Skin of body (tissue), 2 donors: ENCODE measurements around the gene PRADC1. TPM values are rescaled to one million over a fixed set of nuclear protein-coding genes. Genes with fewer than 3 reads are reported as not detected.
A peak's percentile ranks its signal among the peaks of the same experiment; 100 is the strongest.
"Not testable (repeated sequence)": the region's sequence is repeated elsewhere in the genome, so short reads cannot be mapped to it uniquely, and the experiment has no call there.

Source experiments
- DNase-seq: peaks from one replicate; lab custom pipeline; 2025; lab: John Stamatoyannopoulos, UW
- total RNA-seq: library from RNA; depleted of rRNA; stranded (reverse); fragments of >200 nt; gene quantifications from one replicate; pipeline ENCODE4 v1.2.3, GENCODE V29; 2014

The PRADC1 gene
- total RNA-seq: 9.0 TPM

- DNase-seq: peak; percentile 99
These were observed at the start of gene PRADC1 for GRCh38 chr2:73233154-73233931. PRADC1 (minus strand) TSS chr2:73233239; CDS start chr2:73233160, 79 bp downstream.

DNA sequence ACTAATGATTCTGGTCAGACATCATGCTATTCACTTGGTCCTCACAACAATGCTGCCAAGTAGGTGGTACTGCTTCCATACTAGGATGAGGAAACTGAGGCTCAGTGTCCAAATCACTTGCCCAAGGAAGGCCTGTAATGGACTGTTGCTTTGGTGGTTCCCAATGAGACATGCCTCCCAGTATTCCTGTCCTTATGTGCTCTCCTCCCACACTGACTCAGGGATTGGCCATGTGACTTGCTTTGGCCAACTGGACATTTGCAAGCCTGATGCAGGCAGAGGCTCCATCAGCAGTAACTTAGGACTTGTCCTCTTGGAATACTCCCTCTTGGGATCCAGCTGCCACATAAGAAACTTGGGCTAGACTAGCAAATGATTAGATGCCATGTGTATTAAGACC, 48.2 kb upstream of the PRADC1 start:
- no peak for DNase-seq

DNA sequence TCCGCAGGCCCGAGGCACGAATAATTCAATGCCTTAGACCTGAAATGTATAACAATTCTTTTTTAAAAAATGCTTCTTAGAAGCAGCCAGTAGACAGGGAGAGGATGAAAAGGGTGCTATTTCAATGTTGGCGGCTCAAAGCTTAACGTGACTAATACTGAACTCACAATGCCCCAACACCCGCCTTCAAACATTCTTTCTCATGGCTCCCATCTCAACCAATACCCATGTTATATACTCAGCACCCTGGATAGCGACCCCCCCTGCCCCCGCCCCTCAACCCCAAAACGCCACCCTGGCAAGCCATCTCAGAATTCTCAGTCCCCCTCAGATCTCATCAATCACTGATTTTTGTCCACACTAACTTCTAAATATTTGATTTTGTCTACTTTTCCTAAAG, 46.8 kb upstream of the PRADC1 start:
- no peak for DNase-seq

DNA sequence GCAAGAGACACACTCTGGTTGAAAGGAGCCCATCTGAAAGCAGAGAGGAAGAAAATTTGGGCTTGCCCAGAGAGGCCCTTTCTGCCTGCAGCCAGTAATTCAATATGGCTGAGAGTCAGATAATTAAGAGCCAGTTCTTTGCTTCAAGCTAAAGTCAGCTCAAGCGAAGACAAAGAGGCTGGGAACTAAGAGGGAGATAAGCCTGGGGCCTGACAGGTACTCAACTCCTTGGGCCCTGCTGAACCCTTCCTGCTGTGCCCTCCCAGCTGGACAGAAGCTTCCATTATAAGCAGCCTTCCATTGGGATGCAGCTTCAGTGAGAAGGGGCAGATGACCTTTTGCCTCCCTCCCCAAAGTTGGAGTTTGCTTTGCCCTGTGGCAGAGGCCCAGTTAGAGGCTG, 39.2 kb upstream of the PRADC1 start:
- DNase-seq: no peak

GRCh38 chr2:73269686-73270465, 36.8 kb upstream of the PRADC1 start:
- DNase-seq: no peak

- DNase-seq: no peak
These were observed 36.0 kb upstream of the PRADC1 start for GRCh38 chr2:73268830-73269685.

- DNase-seq: no peak
These were observed 35.4 kb upstream of the PRADC1 start for GRCh38 chr2:73268366-73268829.

DNA sequence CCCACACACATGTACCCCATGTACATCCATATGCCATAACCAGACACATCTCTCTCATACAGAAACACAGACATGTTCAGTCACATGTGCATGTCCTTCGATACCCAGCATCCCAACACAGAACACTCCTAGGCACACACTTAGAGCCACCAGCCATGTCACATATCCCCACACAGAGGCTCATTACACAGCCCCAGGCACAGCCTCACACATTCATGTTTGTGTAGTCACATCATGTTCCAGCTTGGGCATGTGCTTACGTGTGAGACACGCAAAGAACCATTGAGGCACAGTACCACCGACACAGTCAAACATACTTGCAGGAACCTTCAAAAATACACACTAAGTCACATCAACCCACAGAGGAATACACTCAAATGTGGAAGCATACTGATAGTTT, 34.0 kb upstream of the PRADC1 start:
- no peak for DNase-seq

DNA sequence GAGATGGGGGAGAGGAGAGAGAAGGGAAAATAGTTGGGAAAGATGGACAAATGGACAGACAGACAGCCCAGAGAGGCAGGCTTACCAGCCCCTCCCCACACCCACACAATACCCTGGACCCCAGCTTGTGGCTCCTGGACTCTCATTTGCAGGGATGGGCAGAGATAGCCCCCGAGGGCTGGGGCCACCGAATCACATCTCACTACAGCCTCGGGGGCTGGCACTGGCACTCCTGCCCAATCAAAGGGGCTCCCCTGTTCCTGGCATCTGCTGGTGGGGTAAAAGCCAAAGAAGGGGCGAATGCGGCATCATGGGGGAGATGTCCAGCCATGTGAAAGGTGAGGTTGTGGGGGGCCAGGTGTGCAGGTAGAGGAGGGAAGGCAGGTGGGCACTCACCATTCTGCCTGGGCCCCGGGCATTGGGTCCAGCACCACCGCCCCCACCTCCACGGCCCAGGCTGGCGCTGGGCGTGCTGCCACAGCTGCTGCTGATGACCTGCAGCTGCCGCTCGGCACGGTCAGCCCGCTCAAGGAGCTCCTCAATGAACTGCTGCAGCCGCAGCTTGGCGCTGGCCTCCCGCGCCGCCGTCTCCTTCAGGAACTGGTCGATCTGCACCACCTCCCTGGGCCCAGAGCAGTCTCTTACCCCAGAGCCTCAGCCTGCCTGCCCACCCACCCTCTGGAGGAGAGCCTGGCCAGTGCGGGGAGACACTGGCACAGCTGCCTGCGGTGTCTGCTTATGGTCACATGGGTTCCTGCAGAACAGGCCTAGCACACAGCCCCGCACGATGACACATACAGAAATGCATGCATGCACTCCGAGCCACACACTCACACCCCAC, 33.2 kb upstream of the PRADC1 start:
- DNase-seq: no peak

- no peak for DNase-seq
These were observed 32.4 kb upstream of the PRADC1 start for GRCh38 chr2:73265298-73266060.

DNA sequence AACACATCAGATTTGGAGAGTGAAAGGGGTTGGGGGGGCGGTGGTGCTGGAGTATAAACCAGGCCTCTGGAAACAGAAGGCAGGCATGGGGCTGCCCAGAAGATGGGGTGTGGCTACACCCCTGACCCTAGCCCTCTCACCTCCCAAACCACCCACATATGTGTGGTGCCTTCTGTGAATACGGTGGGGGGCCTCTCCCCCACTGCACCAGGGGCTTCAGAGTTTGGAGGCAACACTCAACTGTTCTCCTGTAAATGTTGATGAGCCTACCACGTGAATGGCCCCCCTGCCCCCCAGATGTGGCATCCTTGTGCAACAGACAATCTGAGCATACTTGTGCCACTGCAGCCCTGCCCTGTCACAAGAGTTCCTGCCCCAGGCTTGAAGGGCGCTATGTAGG, 31.7 kb upstream of the PRADC1 start:
- DNase-seq: no peak

DNA sequence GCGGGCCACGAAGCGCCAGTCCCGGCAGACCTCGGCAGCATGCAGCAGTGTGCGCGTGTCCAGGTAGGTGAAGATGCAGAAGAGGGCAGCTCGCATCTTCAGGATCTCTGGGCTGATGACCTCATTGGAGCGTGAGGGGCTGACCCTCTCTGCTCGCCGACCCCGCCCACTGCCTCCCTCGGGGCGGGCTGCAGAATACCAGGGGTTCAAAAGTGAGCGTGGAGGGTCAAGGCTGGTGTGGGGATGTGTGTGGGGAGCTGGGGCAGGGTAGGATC, 31.2 kb upstream of the PRADC1 start:
- DNase-seq: no peak

DNA sequence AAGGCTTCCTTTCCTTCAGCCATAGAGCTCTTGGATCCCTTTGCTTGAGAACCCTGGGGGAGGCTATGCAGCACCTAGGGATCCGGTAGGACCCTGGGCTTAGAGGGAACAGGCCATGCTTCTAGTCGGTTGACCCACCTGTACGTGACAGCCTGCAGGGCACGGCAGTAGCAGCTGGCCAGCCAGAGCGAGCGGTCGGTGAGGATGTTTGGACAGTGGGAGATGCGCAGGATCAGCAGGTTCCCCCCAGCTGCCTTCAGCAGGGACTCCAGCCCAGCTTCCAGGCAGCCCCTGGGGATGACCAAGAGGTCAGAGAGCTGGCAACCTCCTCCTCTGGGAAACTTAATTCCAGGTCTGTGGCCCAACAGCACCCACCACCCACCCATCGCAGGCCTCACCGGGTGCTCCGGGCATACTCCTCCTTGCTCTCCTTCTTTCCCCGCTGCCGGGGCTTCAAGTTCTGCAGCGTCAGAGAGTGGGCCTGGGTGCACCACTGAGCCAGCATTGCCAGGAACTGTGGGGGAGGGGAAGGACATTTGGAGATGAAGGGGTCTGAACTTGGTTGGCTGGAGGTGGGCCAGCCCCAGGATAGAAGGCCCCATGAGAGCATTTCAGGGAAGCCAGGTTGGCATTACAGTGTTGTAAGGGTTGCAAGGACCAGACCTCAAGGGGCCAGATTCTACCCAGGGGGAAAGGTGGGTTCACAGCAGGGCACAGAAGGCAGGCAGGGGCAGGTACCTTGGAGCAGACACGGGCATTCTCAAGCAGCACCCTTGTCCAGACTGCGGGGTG, 30.7 kb upstream of the PRADC1 start:
- DNase-seq: no peak

DNA sequence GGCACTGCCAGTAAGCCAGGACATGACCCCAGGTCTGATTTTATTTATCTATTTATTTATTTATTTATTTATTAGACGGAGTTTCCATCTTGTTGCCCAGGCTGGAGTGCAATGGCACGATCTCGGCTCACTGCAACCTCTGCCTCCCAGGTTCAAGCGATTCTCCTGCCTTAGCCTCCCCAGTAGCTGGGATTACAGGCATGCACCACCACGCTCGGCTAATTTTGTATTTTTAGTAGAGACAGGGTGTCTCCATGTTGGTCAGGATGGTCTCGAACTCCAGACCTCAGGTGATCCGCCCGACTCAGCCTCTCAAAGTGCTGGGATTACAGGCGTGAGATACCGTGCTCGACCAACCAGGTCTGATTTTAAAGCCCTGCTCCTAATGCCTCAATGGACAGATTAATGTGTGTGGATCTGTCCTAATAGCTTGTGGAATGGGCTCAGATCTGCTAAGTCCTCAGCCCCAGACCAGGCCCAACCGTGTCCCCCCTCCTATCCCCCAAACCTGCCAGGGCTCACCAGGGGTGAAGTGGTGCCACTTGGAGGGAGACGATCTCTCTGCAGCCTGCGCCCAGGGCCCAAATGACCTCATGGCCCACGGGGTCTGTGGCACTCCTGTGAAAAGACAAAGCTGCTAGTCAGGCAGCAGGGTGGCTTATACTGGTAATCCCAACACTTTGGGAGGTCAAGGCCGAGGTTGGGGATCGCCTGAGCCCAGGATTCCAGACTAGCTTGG, 29.8 kb upstream of the PRADC1 start:
- DNase-seq: not testable (repeated sequence)

GRCh38 chr2:73262108-73262651, 29.1 kb upstream of the PRADC1 start:
- no peak for DNase-seq

DNA sequence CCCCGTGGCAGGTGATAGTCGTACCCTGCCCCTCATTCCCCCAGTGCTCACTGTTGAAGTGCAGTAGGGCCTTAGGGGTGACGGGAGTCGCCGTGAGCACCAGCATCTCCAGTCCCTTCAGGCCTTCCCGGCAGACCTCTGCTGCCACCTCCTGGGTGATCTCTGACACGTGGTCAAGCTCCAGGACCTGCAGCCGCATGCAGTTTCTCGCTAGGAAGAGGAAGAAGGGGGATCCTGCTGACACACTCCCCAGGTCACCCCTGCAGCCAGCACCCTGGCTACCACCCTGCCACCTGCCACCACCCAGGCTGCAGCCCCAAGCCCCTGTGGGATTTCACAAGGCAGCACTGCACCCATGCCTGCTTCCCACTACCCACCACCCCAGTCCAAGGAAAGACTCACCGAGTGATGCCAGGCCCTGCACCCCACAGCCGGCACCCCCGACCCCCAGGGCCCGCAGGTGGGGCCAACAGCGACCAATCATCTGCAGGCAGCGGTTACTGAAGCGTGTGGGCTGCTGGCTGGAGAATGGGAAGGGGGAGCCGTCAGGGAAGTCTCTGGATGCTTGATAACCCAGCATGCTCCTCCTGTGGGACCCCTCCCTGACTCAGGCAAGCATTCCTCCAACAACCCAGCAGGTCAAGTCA, 27.4 kb upstream of the PRADC1 start:
- DNase-seq: no peak

GRCh38 chr2:73259704-73260337, 26.8 kb upstream of the PRADC1 start:
- no peak for DNase-seq
